HCT116 (cell line): Measurements from ENCODE around the gene RNF169. TPM values are rescaled to one million over a fixed set of nuclear protein-coding genes. Genes with fewer than 3 reads are reported as not detected.

Source experiments
- ATAC-seq: fragments of 200-7000 bp; cut with Tn5 transposase; 2 replicates; pipeline ENCODE4 v1.9.1; 2020; ENCODE audit warnings: mild to moderate bottlenecking, moderate library complexity
- BruUV-seq: library from RNA; stranded (reverse); fragments of 400-500 nt; replicated peaks from 2 replicates; lab custom pipeline; 2021; lab: Mats Ljungman, UMichigan
- CTCF ChIA-PET: fragments of 300-600 bp; sonication (Branson Sonifier 250); formaldehyde crosslinking; loops from one replicate; lab custom pipeline; 2021; ENCODE audit warnings: antibody characterized with exemption; lab: Charles Lee
- POLR2A ChIA-PET: fragments of 300-600, 350-600 bp; sonication (Branson Sonifier 250); formaldehyde crosslinking; loops from one replicate; lab custom pipeline; 2021; ENCODE audit warnings: antibody characterized with exemption; lab: Charles Lee
- RAD21 ChIA-PET, 2 experiments: fragments of 300-600 bp; sonication (Branson Sonifier 250); formaldehyde crosslinking; loops; one replicate each; lab custom pipeline; 2023; ENCODE audit warnings: low total read pairs in 2 of 2; ENCODE audit not compliant: uncharacterized antibody in 2 of 2, unreplicated experiment in 2 of 2, low non-redundant PET in 1 of 2; lab: Charles Lee
- DNase-seq: peaks from one replicate; pipeline ENCODE4 v3.0.0-alpha.2; 2010; ENCODE audit warnings: low read depth, low spot score
- H2AFZ ChIP-seq: fragments of 200-600 bp; shearing (Covaris generic), sonication (generic); 2 replicates; pipeline ENCODE4 v1.6.1; 2017; ENCODE audit warnings: low read depth, mixed run types, mixed read lengths, antibody characterized with exemption, low read length; ENCODE audit not compliant: poor library complexity, severe bottlenecking
- H3K27ac ChIP-seq: 2 replicates; pipeline ENCODE4 v1.5.1; 2012; ENCODE audit warnings: low read depth, low read length
- H3K27me3 ChIP-seq: fragments of 200-600 bp; sonication (generic); 2 replicates; pipeline ENCODE4 v1.6.1; 2016; ENCODE audit warnings: mixed run types, low read length, mixed read lengths; ENCODE audit not compliant: insufficient read depth
- H3K36me3 ChIP-seq, 2 experiments: fragments of 200-500 bp in 1 of 2; fragments of 200-600 bp in 1 of 2; sonication (Bioruptor generic) in 1 of 2; sonication (generic) in 1 of 2; 2 replicates each; pipeline versions ENCODE4 v1.5.1 to v1.6.1; 2014 to 2016; ENCODE audit warnings: low read length in 2 of 2, inconsistent platforms in 1 of 2, mixed read lengths in 1 of 2, mixed run types in 1 of 2; ENCODE audit not compliant: insufficient read depth in 2 of 2, control insufficient read depth in 1 of 2
- H3K4me1 ChIP-seq, 2 experiments: fragments of 200-600 bp in 1 of 2; sonication (generic) in 1 of 2; 2 replicates each; pipeline versions ENCODE4 v1.5.1 to v1.6.1; 2012 to 2017; ENCODE audit warnings: low read length in 2 of 2, inconsistent platforms in 1 of 2, mild to moderate bottlenecking in 1 of 2, mixed read lengths in 1 of 2, mixed run types in 1 of 2, moderate library complexity in 1 of 2; ENCODE audit not compliant: insufficient read depth in 2 of 2, control insufficient read depth in 1 of 2
- H3K4me2 ChIP-seq: fragments of 200-600 bp; sonication (generic); 2 replicates; pipeline ENCODE4 v1.6.1; 2017; ENCODE audit warnings: mixed run types, low read length, mixed read lengths
- H3K4me3 ChIP-seq, 2 experiments: fragments of 200-600 bp in 1 of 2; sonication (generic) in 1 of 2; replicated peaks in 1 of 2; 2 replicates each; pipeline ENCODE4 v1.5.1; 2011 to 2016; ENCODE audit warnings: low read length in 2 of 2, control low read depth in 1 of 2, low read depth in 1 of 2, mild to moderate bottlenecking in 1 of 2, mixed read lengths in 1 of 2, mixed run types in 1 of 2
- H3K79me2 ChIP-seq: fragments of 200-600 bp; sonication (generic); 2 replicates; pipeline ENCODE4 v1.6.1; 2017; ENCODE audit warnings: mild to moderate bottlenecking, mixed run types, low read length, moderate library complexity, mixed read lengths; ENCODE audit not compliant: insufficient read depth
- H3K9ac ChIP-seq: fragments of 200-600 bp; sonication (generic); 2 replicates; pipeline ENCODE4 v1.6.1; 2016; ENCODE audit warnings: low read length, mixed read lengths
- H3K9me2 ChIP-seq: fragments of 200-600 bp; sonication (generic), shearing (Covaris generic); 2 replicates; pipeline ENCODE4 v1.6.1; 2017; ENCODE audit warnings: mixed run types, mild to moderate bottlenecking, moderate library complexity; ENCODE audit not compliant: insufficient read depth
- H3K9me3 ChIP-seq, 2 experiments: fragments of 200-500 bp in 1 of 2; fragments of 200-600 bp in 1 of 2; sonication (Bioruptor generic) in 1 of 2; sonication (generic) in 1 of 2; 2 replicates each; pipeline ENCODE4 v1.6.1; 2014 to 2017; ENCODE audit warnings: low read length in 2 of 2, mixed read lengths in 2 of 2, inconsistent platforms in 1 of 2, low read depth in 1 of 2, mild to moderate bottlenecking in 1 of 2, mixed run types in 1 of 2, moderate library complexity in 1 of 2; ENCODE audit not compliant: control insufficient read depth in 1 of 2, insufficient read depth in 1 of 2
- H4K20me1 ChIP-seq: fragments of 200-600 bp; sonication (generic), shearing (Covaris generic); 2 replicates; pipeline ENCODE4 v1.6.1; 2017; ENCODE audit warnings: mixed run types, mild to moderate bottlenecking, moderate library complexity; ENCODE audit not compliant: insufficient read depth
- ATF3 ChIP-seq: IDR thresholded peaks from 2 replicates; pipeline ENCODE4 v1.6.1; 2012
- CTCF ChIP-seq, 3 experiments: fragments of 200-600 bp in 1 of 3; sonication (generic) in 1 of 3; IDR thresholded peaks in 2 of 3; conservative IDR thresholded peaks in 1 of 3; 2 replicates each; pipeline ENCODE4 v1.5.1; 2012 to 2017; ENCODE audit warnings: low read depth in 2 of 3, low read length in 2 of 3, antibody characterized with exemption in 1 of 3, borderline replicate concordance in 1 of 3, control low read depth in 1 of 3, mild to moderate bottlenecking in 1 of 3, mixed read lengths in 1 of 3, mixed run types in 1 of 3, moderate library complexity in 1 of 3; ENCODE audit not compliant: insufficient read depth in 1 of 3
- ELF1 ChIP-seq: IDR thresholded peaks from 2 replicates; pipeline ENCODE4 v1.6.1; 2012; ENCODE audit warnings: low read depth, borderline replicate concordance
- EZH2 ChIP-seq: fragments of 200-600 bp; sonication (generic); IDR thresholded peaks from 2 replicates; pipeline ENCODE4 v1.6.1; 2017; ENCODE audit warnings: antibody characterized with exemption, mixed run types
- POLR2AphosphoS5 ChIP-seq: IDR thresholded peaks from 2 replicates; pipeline ENCODE4 v1.6.1; 2011; ENCODE audit warnings: mild to moderate bottlenecking, low read depth, low read length, moderate library complexity
- RAD21 ChIP-seq: IDR thresholded peaks from 2 replicates; pipeline ENCODE4 v1.6.1; 2012; ENCODE audit warnings: low read depth, mild to moderate bottlenecking
- SIN3A ChIP-seq: IDR thresholded peaks from 2 replicates; pipeline ENCODE4 v1.6.1; 2012; ENCODE audit warnings: low read depth
- ZBTB33 ChIP-seq: IDR thresholded peaks from 2 replicates; pipeline ENCODE4 v1.6.1; 2011; ENCODE audit warnings: mild to moderate bottlenecking, low read length, moderate library complexity; ENCODE audit not compliant: insufficient replicate concordance; ENCODE audit errors: extremely low read depth
- ZNF274 ChIP-seq: fragments of 200-500 bp; sonication (Bioruptor generic); IDR thresholded peaks from 2 replicates; pipeline ENCODE4 v1.6.1; 2014; ENCODE audit warnings: mild to moderate bottlenecking, low read depth, low read length, inconsistent platforms
- intact Hi-C: fragments of 100-400 bp; cut with micrococcal nuclease; formaldehyde crosslinking; loops from 2 replicates; pipeline ENCODE4 v1.10.0; 2022
- total RNA-seq: library from RNA; stranded (reverse); gene quantifications from one replicate; pipeline ENCODE4 v1.2.1, GENCODE V29; 2021; ENCODE audit not compliant: unreplicated experiment

The RNF169 gene
- total RNA-seq, 1 experiment from 2014 or later, result 22.5 TPM

DNA sequence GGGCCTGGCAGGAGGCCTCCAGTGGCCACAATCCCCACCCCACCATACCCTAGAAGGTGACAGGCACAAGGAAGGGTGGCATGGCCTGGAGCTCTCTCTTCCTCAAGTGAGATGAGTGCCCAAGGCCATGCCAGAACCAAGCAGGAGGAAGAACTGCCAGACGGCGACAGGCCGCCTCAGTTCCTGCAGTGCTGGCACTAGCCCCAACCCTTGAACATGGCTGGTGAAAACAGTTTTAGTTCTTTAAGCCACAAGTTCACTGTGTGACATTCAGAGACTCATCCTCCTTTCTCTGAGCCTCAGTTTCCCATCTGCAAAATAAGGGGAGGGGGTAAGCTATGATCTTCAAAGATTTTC, 27.2 kb upstream of the RNF169 start:
- Histone ChIP-seq H3K4me2 (no peak overlapping the region), H3K27me3 (no peaks in the 10 kb centered on the region), H3K79me2 (no peaks in the 10 kb centered on the region), H4K20me1 (no peaks in the 10 kb centered on the region), H3K27ac (no peak overlapping the region), H3K9me3 (no peaks in the 10 kb centered on the region), H3K36me3 (no peaks in the 10 kb centered on the region), H3K9ac (no peak overlapping the region), H2AFZ (no peak overlapping the region), H3K4me3 (no peak overlapping the region), H3K4me1 (no peaks in the 10 kb centered on the region; a peak in 1 of 4 replicates), H3K9me2 (no peaks in the 10 kb centered on the region)
- no TSS peak for BruUV-seq
- ChIA-PET CTCF (interaction anchor here (0.7 to 1.1 kb wide), 2 partner anchors 19 to 21 kb away, joined by 3 read pairs; no protein-coding TSS in a partner anchor), POLR2A (no interaction called here), RAD21 (no interaction called here)
- intact Hi-C loops, result no loop called here
- ATAC-seq, result no peak
- TF ChIP-seq EZH2, result no peak
- TF ChIP-seq ZNF274, result no peak
- no peak for TF ChIP-seq ATF3
- no peak for TF ChIP-seq CTCF (IDR thresholded peaks at IDR 0.05 in 2 of 3, conservative IDR thresholded peaks at IDR 0.05 in 1 of 3; ENCODE audit: borderline replicate concordance in 1 of 3, insufficient read depth in 1 of 3, low read depth in 2 of 3, low read length in 2 of 3)
- TF ChIP-seq, all 23 proteins: peak for 0
- no peak for DNase-seq

GRCh38 chr11:74723511-74723910, 25.1 kb upstream of the RNF169 start:
- Histone ChIP-seq H4K20me1 (no peaks in the 10 kb centered on the region), H3K79me2 (no peaks in the 10 kb centered on the region), H3K4me2 (no peak overlapping the region), H3K27ac (no peak overlapping the region), H3K27me3 (no peaks in the 10 kb centered on the region), H3K9ac (no peak overlapping the region), H2AFZ (no peak overlapping the region), H3K9me2 (no peaks in the 10 kb centered on the region), H3K4me3 (no peak overlapping the region), H3K4me1 (no peaks in the 10 kb centered on the region; a peak in 1 of 4 replicates), H3K9me3 (no peaks in the 10 kb centered on the region), H3K36me3 (no peaks in the 10 kb centered on the region)
- TF ChIP-seq ZBTB33, result no peak
- TF ChIP-seq RAD21, result no peak
- no peak for TF ChIP-seq POLR2AphosphoS5
- TF ChIP-seq SIN3A, result no peak
- TF ChIP-seq ELF1, result no peak
- RAD21 ChIA-PET, result no interaction called here
- BruUV-seq, result no TSS peak
- POLR2A ChIA-PET, result no interaction called here
- intact Hi-C loops, result no loop called here
- ATAC-seq (no peak), DNase-seq (no peak)
- CTCF ChIA-PET, result interaction anchor here (4.8 kb wide), 1 partner anchor 21 kb away, joined by 41 read pairs; no protein-coding TSS in a partner anchor
